Pancreas (tissue), 10 donors: Measurements from ENCODE around the gene EGFR. TPM values are rescaled to one million over a fixed set of nuclear protein-coding genes. Genes with fewer than 3 reads are reported as not detected.

ENCODE experiments used
- ATAC-seq, 4 donors: fragments of 200-7000 bp; cut with Tn5 transposase; one replicate each; pipeline versions ENCODE4 v1.8.0 to v1.9.1; 2020; ENCODE audit warnings: mild to moderate bottlenecking in 4 of 4, moderate library complexity in 4 of 4
- DNase-seq, 6 donors: peaks; one replicate each; pipeline ENCODE4 v3.0.0-alpha.2; 2020
- FAIRE-seq: peaks from 2 replicates; lab custom pipeline; 2012; peaks lifted over from hg19 to GRCh38; lab: Jason Lieb, UNC
- H3K27ac ChIP-seq, 4 donors: fragments of 200-600 bp; sonication (generic); 1 replicate in 3 of 4; 2 replicates in 1 of 4; pipeline versions ENCODE4 v1.5.0 to v1.8.0; 2020
- H3K27me3 ChIP-seq, 4 donors: fragments of 200-600 bp; one replicate each; pipeline ENCODE4 v1.8.0; 2021
- H3K36me3 ChIP-seq, 3 donors: fragments of 200-600 bp; sonication (generic) in 1 of 3; one replicate each; pipeline versions ENCODE4 v1.5.0 to v1.8.0; 2020 to 2021
- H3K4me1 ChIP-seq, 3 donors: fragments of 200-600 bp; one replicate each; pipeline ENCODE4 v1.8.0; 2021
- H3K4me3 ChIP-seq, 4 donors: fragments of 200-600 bp; sonication (generic) in 2 of 4; one replicate each; pipeline versions ENCODE4 v1.5.0 to v1.8.0; 2020 to 2021
- H3K9me3 ChIP-seq, 4 donors: fragments of 200-600 bp; one replicate each; pipeline ENCODE4 v1.8.0; 2021
- CTCF ChIP-seq, 4 donors: fragments of 200-600 bp; sonication (generic) in 3 of 4; IDR thresholded peaks; one replicate each; pipeline versions ENCODE4 v1.5.0 to v1.8.0; 2021; ENCODE audit warnings: antibody characterized with exemption in 4 of 4
- WGBS, 2 donors: extraction: QIAGEN DNeasy Blood & Tissue Kit; methylation state at CpG; one replicate each; pipeline ENCODE4 v1.1.7; 2013; 5-methylcytosine and 5-hydroxymethylcytosine counted together
- intact Hi-C, 3 donors: fragments of 100-400 bp; cut with DNase I; formaldehyde crosslinking; loops; one replicate each; pipeline versions ENCODE4 v1.11.1 to v1.14.2; 2022
- polyA plus RNA-seq, 2 donors: library from polyadenylated mRNA; stranded (reverse); fragments of 200-250 nt; gene quantifications; one replicate each; pipeline ENCODE4 v1.2.3, GENCODE V29; 2013
- total RNA-seq, 6 donors: library from RNA; stranded (reverse); fragmentation: NEBNext Ultra II Directional in 4 of 6; extraction: Animal tissue kit (Norgen Biotek cat#: 25700) in 4 of 6; gene quantifications; one replicate each; pipeline versions ENCODE4 v1.2.1 to v1.2.4, GENCODE V29; 2021 to 2023
- donor health status: healthy with polysubstance abuse.
- donor health status: DM: no; HTN: no; CAD: no; lungs with moderate emphysema.
- donor health status: DM: no; HTN: no; CAD: no.
- donor health status: control.
- donor health status: control.
- donor health status: Bipolar disorder and iron deficiency.
- donor health status: DM: yes; HTN: yes; CAD: no.
- donor health status: DM: no; HTN: no; CAD: no.
- donor health status: DM: no; HTN: no; CAD: no.
- donor health status: DM: yes; HTN: yes; CAD: no.

The EGFR gene
- total and polyA plus RNA-seq, 8 donors, result 5.5 to 38.8 (median 30.3) TPM

- DNase-seq, result no peak
- no peak for TF ChIP-seq CTCF (IDR thresholded peaks at IDR 0.05)
These were observed 230.5 kb downstream of the EGFR start for GRCh38 chr7:55249332-55249731.

GRCh38 chr7:55250313-55250712, 231.5 kb downstream of the EGFR start:
- no peaks in the 10 kb centered on the region for H3K4me1 ChIP-seq
- ATAC-seq, result peak in 3 of 4 donors; percentile 40 to 61 (median 59)
- TF ChIP-seq CTCF (IDR thresholded peaks at IDR 0.05), result peak in 3 of 4 donors; percentile 19 to 57 (median 57)
- FAIRE-seq, result no peak
- H3K4me3 ChIP-seq, result no peak overlapping the region
- intact Hi-C loops, result loop anchor here in 2 of 3 donors (5.0 to 10.0 kb wide), 3 partner anchors 458 to 473 kb away; no protein-coding TSS in a partner anchor
- H3K36me3 ChIP-seq, result no peaks in the 10 kb centered on the region
- H3K27ac ChIP-seq, result no peak overlapping the region
- 27 to 30% methylated on average over 7 of the region's 7 CpGs for WGBS, 2 donors
- no peaks in the 10 kb centered on the region for H3K27me3 ChIP-seq
- H3K9me3 ChIP-seq, result no peaks in the 10 kb centered on the region
- peak in 5 of 6 donors; percentile 29 to 65 (median 49) for DNase-seq

More at GRCh38 chr7:55249332-55249731, 230.5 kb downstream of the EGFR start:
- intact Hi-C loops, result no loop called here
- Histone ChIP-seq H3K27ac (no peak overlapping the region), H3K27me3 (no peaks in the 10 kb centered on the region), H3K36me3 (no peaks in the 10 kb centered on the region), H3K4me1 (no peaks in the 10 kb centered on the region), H3K4me3 (no peak overlapping the region), H3K9me3 (no peaks in the 10 kb centered on the region)
- FAIRE-seq, result no peak
- no peak for ATAC-seq
- WGBS, 2 donors, result 78 to 79% methylated on average over 8 of the region's 8 CpGs

GRCh38 chr7:55251313-55251712, 232.5 kb downstream of the EGFR start:
- intact Hi-C loops, result loop anchor here in 2 of 3 donors (5.0 to 10.0 kb wide), 3 partner anchors 459 to 474 kb away; no protein-coding TSS in a partner anchor
- FAIRE-seq, result no peak

GRCh38 chr7:55251911-55252310, 233.1 kb downstream of the EGFR start:
- FAIRE-seq (no peak), ATAC-seq (no peak), DNase-seq (no peak)
- Histone ChIP-seq H3K36me3 (no peaks in the 10 kb centered on the region), H3K27me3 (no peaks in the 10 kb centered on the region), H3K4me3 (no peak overlapping the region), H3K4me1 (peaks cover 0 to 3% (median 0%) of the 10 kb centered on the region in 3 donors), H3K27ac (no peak overlapping the region), H3K9me3 (no peaks in the 10 kb centered on the region)
- intact Hi-C loops, result loop anchor here in 2 of 3 donors (5.0 to 10.0 kb wide), 3 partner anchors 460 to 475 kb away; no protein-coding TSS in a partner anchor
- 76 to 78% methylated on average over 7 of the region's 7 CpGs for WGBS, 2 donors
- no peak for TF ChIP-seq CTCF (IDR thresholded peaks at IDR 0.05)

More at GRCh38 chr7:55251313-55251712, 232.5 kb downstream of the EGFR start:
- Histone ChIP-seq H3K27ac (no peak overlapping the region), H3K9me3 (no peaks in the 10 kb centered on the region), H3K4me1 (peaks cover 0 to 3% (median 0%) of the 10 kb centered on the region in 3 donors), H3K27me3 (no peaks in the 10 kb centered on the region), H3K36me3 (no peaks in the 10 kb centered on the region), H3K4me3 (no peak overlapping the region)
- no peak for TF ChIP-seq CTCF (IDR thresholded peaks at IDR 0.05)
- DNase-seq (no peak), ATAC-seq (no peak)
- 86 to 91% methylated on average over 3 of the region's 3 CpGs for WGBS, 2 donors

- no peak for ATAC-seq
- no peak for TF ChIP-seq CTCF (IDR thresholded peaks at IDR 0.05)
- intact Hi-C loops, result loop anchor here in 2 of 3 donors (5.0 to 10.0 kb wide), 3 partner anchors 460 to 475 kb away; no protein-coding TSS in a partner anchor
These were observed 233.6 kb downstream of the EGFR start for GRCh38 chr7:55252386-55252785.

More at GRCh38 chr7:55252386-55252785, 233.6 kb downstream of the EGFR start:
- DNase-seq, result no peak
- peaks cover 0 to 3% (median 0%) of the 10 kb centered on the region in 3 donors for H3K4me1 ChIP-seq
- H3K9me3 ChIP-seq, result no peaks in the 10 kb centered on the region
- no peaks in the 10 kb centered on the region for H3K36me3 ChIP-seq
- H3K4me3 ChIP-seq, result no peak overlapping the region
- H3K27ac ChIP-seq, result no peak overlapping the region
- no peak for FAIRE-seq
- H3K27me3 ChIP-seq, result no peaks in the 10 kb centered on the region
